Endometrial microvascular endothelial cells (primary cell): Measurements from ENCODE around the gene PDE9A. TPM values are rescaled to one million over a fixed set of nuclear protein-coding genes. Genes with fewer than 3 reads are reported as not detected.

Experiments
- in situ Hi-C: cut with HindIII; loops from 2 replicates; pipeline ENCODE4 v1.10.0; 2017; ENCODE audit warnings: low sequenced_read_pairs, low pct_unique_long_range_greater_than_20kb; ENCODE audit errors: inconsistent ontology term
- total RNA-seq: library from RNA; depleted of rRNA; stranded (reverse); fragments of >200 nt; gene quantifications from one replicate; pipeline ENCODE4 v1.2.3, GENCODE V29; 2015; ENCODE audit errors: inconsistent ontology term

The PDE9A gene
- total RNA-seq, 1 donor from 2014 or later = not detected

GRCh38 chr21:42652527-42653230 is 742 bp upstream of the PDE9A start:
- in situ Hi-C loops = no loop called here

GRCh38 chr21:42654179-42654912 is 925 bp downstream of the PDE9A start:
- in situ Hi-C loops = no loop called here

GRCh38 chr21:42654913-42655795 is 1.7 kb downstream of the PDE9A start:
- in situ Hi-C loops = no loop called here

- in situ Hi-C loops = no loop called here
These were observed 2.7 kb downstream of the PDE9A start for GRCh38 chr21:42655796-42656770.

- in situ Hi-C loops = no loop called here
These were observed 3.5 kb downstream of the PDE9A start for GRCh38 chr21:42656872-42657271.

GRCh38 chr21:42657676-42658319 is 4.4 kb downstream of the PDE9A start:
- in situ Hi-C loops = no loop called here

- in situ Hi-C loops = no loop called here
These were observed 5.1 kb downstream of the PDE9A start for GRCh38 chr21:42658320-42659105.

GRCh38 chr21:42659416-42660117 is 6.1 kb downstream of the PDE9A start:
- in situ Hi-C loops = no loop called here

GRCh38 chr21:42660118-42660470 is 6.7 kb downstream of the PDE9A start:
- in situ Hi-C loops = no loop called here

GRCh38 chr21:42661688-42662429 is 8.4 kb downstream of the PDE9A start:
- in situ Hi-C loops = no loop called here

GRCh38 chr21:42662430-42663199 is 9.2 kb downstream of the PDE9A start:
- in situ Hi-C loops = no loop called here

- in situ Hi-C loops = no loop called here
These were observed 9.9 kb downstream of the PDE9A start for GRCh38 chr21:42663200-42663750.

- in situ Hi-C loops = no loop called here
These were observed 10.6 kb downstream of the PDE9A start for GRCh38 chr21:42663860-42664535.

GRCh38 chr21:42664614-42665013 is 11.2 kb downstream of the PDE9A start:
- in situ Hi-C loops = no loop called here

GRCh38 chr21:42665026-42665425 is 11.6 kb downstream of the PDE9A start:
- in situ Hi-C loops = no loop called here
